Neuronal stem cell (in vitro differentiated cells): ENCODE measurements around the gene MAPKBP1.

Source experiments
- DNase-seq: peaks from one replicate; pipeline ENCODE4 v3.0.0-alpha.2; 2013; ENCODE audit warnings: low spot score
- H2AFZ ChIP-seq: one replicate; pipeline ENCODE4 v1.6.1; 2013; ENCODE audit warnings: mild to moderate bottlenecking, low read length, inconsistent platforms
- H2AK5ac ChIP-seq: 2 replicates; pipeline ENCODE4 v1.6.1; 2013; ENCODE audit warnings: low read depth, mild to moderate bottlenecking, inconsistent platforms, low read length, moderate library complexity, mixed read lengths
- H2BK120ac ChIP-seq: 2 replicates; pipeline ENCODE4 v1.6.1; 2013; ENCODE audit warnings: low read depth, mild to moderate bottlenecking, inconsistent platforms, low read length, moderate library complexity, mixed read lengths
- H2BK12ac ChIP-seq: one replicate; pipeline ENCODE4 v1.6.1; 2013; ENCODE audit warnings: low read length, inconsistent platforms
- H2BK15ac ChIP-seq: 2 replicates; pipeline ENCODE4 v1.6.1; 2013; ENCODE audit warnings: mild to moderate bottlenecking, low read length, inconsistent platforms, mixed read lengths
- H2BK5ac ChIP-seq: one replicate; pipeline ENCODE4 v1.6.1; 2013; ENCODE audit warnings: inconsistent platforms, mild to moderate bottlenecking, low read length, moderate library complexity
- H3K14ac ChIP-seq: one replicate; pipeline ENCODE4 v1.6.1; 2013; ENCODE audit warnings: low read length, inconsistent platforms
- H3K18ac ChIP-seq: 2 replicates; pipeline ENCODE4 v1.6.1; 2013; ENCODE audit warnings: low read length, inconsistent platforms
- H3K23ac ChIP-seq: 2 replicates; pipeline ENCODE4 v1.6.1; 2013; ENCODE audit warnings: low read depth, mild to moderate bottlenecking, mixed read lengths, low read length, inconsistent platforms; ENCODE audit not compliant: poor library complexity
- H3K27ac ChIP-seq: replicated peaks from 3 replicates; pipeline ENCODE4 v1.5.1; 2013; ENCODE audit warnings: low read length, inconsistent platforms
- H3K27me3 ChIP-seq, 3 experiments: 2 replicates each; pipeline ENCODE4 v1.6.1; 2013; ENCODE audit warnings: low read length in 3 of 3, mild to moderate bottlenecking in 2 of 3, inconsistent platforms in 1 of 3, low read depth in 1 of 3, mixed read lengths in 1 of 3, moderate library complexity in 1 of 3; ENCODE audit not compliant: control insufficient read depth in 3 of 3, insufficient read depth in 3 of 3
- H3K36me3 ChIP-seq, 2 donors: replicated peaks in 1 of 2; 2 replicates each; pipeline ENCODE4 v1.6.1; 2013; ENCODE audit warnings: low read length in 2 of 2; ENCODE audit not compliant: control insufficient read depth in 2 of 2, insufficient read depth in 2 of 2
- H3K4ac ChIP-seq: 2 replicates; pipeline ENCODE4 v1.6.1; 2013; ENCODE audit warnings: inconsistent platforms, mild to moderate bottlenecking, low read length, moderate library complexity
- H3K4me1 ChIP-seq, 2 donors: 1 replicate in 1 of 2; 2 replicates in 1 of 2; pipeline ENCODE4 v1.6.1; 2013; ENCODE audit warnings: low read length in 2 of 2, low read depth in 1 of 2; ENCODE audit not compliant: control insufficient read depth in 2 of 2, insufficient read depth in 1 of 2
- H3K4me2 ChIP-seq: one replicate; pipeline ENCODE4 v1.6.1; 2013; ENCODE audit warnings: mild to moderate bottlenecking, low read length, inconsistent platforms; ENCODE audit not compliant: insufficient read depth, poor library complexity, severe bottlenecking
- H3K4me3 ChIP-seq, 2 donors: 2 replicates each; pipeline ENCODE4 v1.5.1; 2013; ENCODE audit warnings: low read length in 2 of 2, mild to moderate bottlenecking in 2 of 2, inconsistent platforms in 1 of 2, moderate library complexity in 1 of 2
- H3K79me1 ChIP-seq: one replicate; pipeline ENCODE4 v1.6.1; 2013; ENCODE audit warnings: low read depth, mild to moderate bottlenecking, inconsistent platforms, low read length, moderate library complexity
- H3K9ac ChIP-seq: one replicate; pipeline ENCODE4 v1.6.1; 2013; ENCODE audit warnings: mild to moderate bottlenecking, low read depth, low read length, inconsistent platforms; ENCODE audit not compliant: poor library complexity
- H3K9me3 ChIP-seq, 2 donors: replicated peaks in 1 of 2; 2 replicates each; pipeline versions ENCODE3 to v1.6.1; 2013; ENCODE audit warnings: low read length in 2 of 2, mild to moderate bottlenecking in 2 of 2, inconsistent platforms in 1 of 2, low read depth in 1 of 2, mixed read lengths in 1 of 2, moderate library complexity in 1 of 2; ENCODE audit not compliant: control insufficient read depth in 2 of 2, insufficient read depth in 1 of 2
- H4K8ac ChIP-seq: one replicate; pipeline ENCODE4 v1.6.1; 2013; ENCODE audit warnings: low read depth, mild to moderate bottlenecking, inconsistent platforms, low read length, moderate library complexity
- H4K91ac ChIP-seq: one replicate; pipeline ENCODE4 v1.6.1; 2013; ENCODE audit warnings: low read length, low read depth, mild to moderate bottlenecking, inconsistent platforms; ENCODE audit not compliant: poor library complexity
- WGBS, 2 donors: extraction: QIAGEN DNeasy Blood & Tissue Kit; methylation state at CpG; one replicate each; pipeline ENCODE4 v1.1.7; 2013; ENCODE audit warnings: missing lambda C conversion rate in 2 of 2, mixed read lengths in 1 of 2; ENCODE audit not compliant: insufficient read length in 2 of 2, insufficient replicate concordance in 1 of 2; ENCODE audit errors: extremely low coverage in 2 of 2; 5-methylcytosine and 5-hydroxymethylcytosine counted together

The MAPKBP1 gene

DNA sequence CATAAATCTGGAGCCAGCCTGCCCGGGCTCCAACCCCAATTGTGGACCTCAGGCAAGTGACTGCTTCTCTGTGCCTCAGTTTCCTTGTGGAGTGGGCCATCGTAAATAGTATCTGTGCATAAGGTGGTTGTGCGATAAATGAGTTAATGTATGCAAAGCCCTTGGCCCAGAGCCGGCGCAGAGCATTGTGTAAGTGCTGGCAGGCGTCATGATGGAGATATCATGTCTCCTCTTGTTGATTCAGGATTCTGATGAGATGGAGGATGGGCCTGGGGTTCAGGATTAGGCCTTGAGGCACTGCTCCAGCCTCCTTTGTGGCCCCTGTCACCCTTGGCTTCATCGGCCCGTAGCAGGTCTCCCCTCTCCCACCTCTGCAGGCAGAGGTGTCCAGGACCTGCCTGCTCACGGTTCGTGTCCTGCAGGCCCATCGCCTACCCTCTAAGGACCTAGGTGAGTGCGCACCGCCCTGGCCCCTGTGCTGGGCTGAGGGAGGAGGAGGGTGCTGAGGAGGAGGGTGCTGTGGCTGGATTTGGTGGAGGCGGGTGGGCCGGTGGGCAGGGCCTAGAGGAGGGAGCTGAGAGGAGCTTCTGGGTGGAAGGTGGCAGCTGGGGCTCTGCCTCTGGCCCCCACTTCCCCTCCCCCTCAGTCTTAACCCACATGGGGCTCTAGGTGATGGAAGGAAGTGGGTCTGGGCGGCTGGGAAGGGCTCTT, 65.7 kb downstream of the MAPKBP1 start:
- no peak overlapping the region for H4K8ac ChIP-seq
- peak overlapping the region in 1 of 2 donors; percentile 29 for H3K4me3 ChIP-seq
- no peaks in the 10 kb centered on the region for H3K9me3 ChIP-seq
- no peak overlapping the region for H2AK5ac ChIP-seq
- no CpG with 5 or more reads among the region's 16 CpGs for WGBS, 2 donors
- DNase-seq: no peak
- H3K9ac ChIP-seq: peak overlapping the region; percentile 84
- H3K18ac ChIP-seq: peak overlapping the region; percentile 83
- peaks cover 7% of the 10 kb centered on the region for H3K79me1 ChIP-seq
- no peak overlapping the region for H3K4ac ChIP-seq
- H2BK12ac ChIP-seq: no peak overlapping the region
- no peak overlapping the region for H3K4me2 ChIP-seq
- peak overlapping the region; percentile 71 for H3K14ac ChIP-seq
- peak overlapping the region; percentile 75 for H3K23ac ChIP-seq
- H2BK120ac ChIP-seq: no peak overlapping the region
- H3K27me3 ChIP-seq: no peaks in the 10 kb centered on the region
- H3K27ac ChIP-seq: no peak overlapping the region
- H3K4me1 ChIP-seq: no peaks in the 10 kb centered on the region
- H2BK5ac ChIP-seq: peak overlapping the region; percentile 42
- H2BK15ac ChIP-seq: no peak overlapping the region
- H4K91ac ChIP-seq: no peak overlapping the region
- H2AFZ ChIP-seq: no peak overlapping the region
- peaks cover 12 to 28% of the 10 kb centered on the region in 2 donors for H3K36me3 ChIP-seq

DNA sequence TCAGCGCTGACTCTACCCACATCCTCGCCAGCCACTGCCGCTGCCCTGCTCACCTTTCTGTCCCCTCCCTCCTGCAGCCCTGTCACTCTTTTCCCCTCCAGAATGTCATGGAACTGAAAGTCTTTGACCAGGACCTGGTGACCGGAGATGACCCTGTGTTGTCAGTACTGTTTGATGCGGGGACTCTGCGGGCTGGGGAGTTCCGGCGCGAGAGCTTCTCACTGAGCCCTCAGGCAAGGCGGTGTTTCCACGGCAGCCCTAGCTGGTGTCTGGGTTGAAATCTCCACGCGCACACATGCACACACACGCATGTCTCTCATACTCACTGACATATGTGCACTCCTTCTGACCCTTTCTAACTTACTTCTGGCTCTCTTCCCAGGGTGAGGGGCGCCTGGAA, 66.4 kb downstream of the MAPKBP1 start:
- H2AK5ac ChIP-seq: no peak overlapping the region
- no peak overlapping the region for H3K4me2 ChIP-seq
- H3K79me1 ChIP-seq: peaks cover 7% of the 10 kb centered on the region
- no peak overlapping the region for H3K4ac ChIP-seq
- no peaks in the 10 kb centered on the region for H3K27me3 ChIP-seq
- no peak overlapping the region for H2BK12ac ChIP-seq
- peaks cover 13 to 35% of the 10 kb centered on the region in 2 donors for H3K36me3 ChIP-seq
- H3K4me1 ChIP-seq: no peaks in the 10 kb centered on the region
- no peak overlapping the region for H2BK15ac ChIP-seq
- H3K18ac ChIP-seq: peak overlapping the region; percentile 6
- H2BK5ac ChIP-seq: peak overlapping the region; percentile 42
- H3K27ac ChIP-seq: no peak overlapping the region
- no peak for DNase-seq
- no peak overlapping the region for H4K91ac ChIP-seq
- no peaks in the 10 kb centered on the region for H3K9me3 ChIP-seq
- H3K9ac ChIP-seq: no peak overlapping the region
- H2AFZ ChIP-seq: no peak overlapping the region
- H3K23ac ChIP-seq: peak overlapping the region; percentile 75
- no peak overlapping the region for H4K8ac ChIP-seq
- no peak overlapping the region for H2BK120ac ChIP-seq
- no CpG with 5 or more reads among the region's 15 CpGs for WGBS, 2 donors
- no peak overlapping the region for H3K14ac ChIP-seq
- no peak overlapping the region for H3K4me3 ChIP-seq

DNA sequence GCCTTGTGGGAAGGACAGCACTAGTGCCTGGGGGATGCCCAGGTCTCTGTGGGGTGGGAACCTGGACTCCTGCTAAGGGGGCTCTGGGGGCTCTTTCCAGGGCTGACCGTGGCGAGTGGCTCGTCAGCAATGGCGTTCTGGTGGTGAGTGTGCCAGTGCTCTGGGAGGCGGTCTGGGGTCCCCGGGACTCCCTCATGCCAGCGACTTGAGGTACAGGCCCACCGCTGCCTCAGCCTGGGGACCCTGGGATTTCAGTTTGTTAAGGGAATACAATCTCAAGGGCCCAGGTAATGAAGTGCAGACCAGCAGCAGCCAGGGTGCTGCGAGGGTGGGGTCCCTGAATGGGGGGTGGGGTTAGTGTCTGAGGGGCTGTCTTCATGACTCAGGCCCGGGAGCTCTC, 66.8 kb downstream of the MAPKBP1 start:
- Histone ChIP-seq H2BK5ac (peak overlapping the region; percentile 42), H4K91ac (no peak overlapping the region), H3K9ac (peak overlapping the region; percentile 60), H3K23ac (no peak overlapping the region), H3K9me3 (no peaks in the 10 kb centered on the region), H3K36me3 (peaks cover 13 to 35% of the 10 kb centered on the region in 2 donors), H4K8ac (no peak overlapping the region), H3K4me3 (no peak overlapping the region), H2AK5ac (no peak overlapping the region), H2AFZ (no peak overlapping the region), H3K27ac (no peak overlapping the region), H3K27me3 (no peaks in the 10 kb centered on the region), H2BK15ac (no peak overlapping the region), H3K18ac (peak overlapping the region; percentile 6), H3K4me1 (no peaks in the 10 kb centered on the region), H3K4me2 (no peak overlapping the region), H3K14ac (no peak overlapping the region), H2BK12ac (no peak overlapping the region), H2BK120ac (no peak overlapping the region), H3K79me1 (peaks cover 7% of the 10 kb centered on the region), H3K4ac (no peak overlapping the region)
- WGBS, 2 donors: no CpG with 5 or more reads among the region's 10 CpGs
- DNase-seq: no peak

DNA sequence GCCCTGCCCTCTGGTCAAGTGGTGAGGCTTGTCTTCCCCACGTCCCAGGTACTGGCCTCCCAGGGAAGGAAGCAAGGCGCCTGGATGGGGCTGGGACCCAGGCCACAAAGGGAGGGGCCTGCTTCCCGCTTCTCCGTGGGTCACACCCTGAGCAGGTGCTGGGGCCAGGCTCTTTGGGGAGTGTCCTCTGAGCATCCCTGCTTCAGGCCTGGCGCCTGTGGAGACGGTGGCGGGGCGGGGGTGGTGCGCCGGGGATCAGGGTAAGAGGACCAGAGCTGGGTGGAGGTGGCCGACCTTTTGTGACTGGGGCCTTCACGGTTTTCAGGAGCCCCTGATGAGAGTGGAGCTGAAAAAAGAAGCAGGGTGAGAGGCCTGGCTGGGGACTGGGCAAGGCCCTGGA, 67.9 kb downstream of the MAPKBP1 start:
- Histone ChIP-seq H3K18ac (peak overlapping the region; percentile 76), H2BK12ac (no peak overlapping the region), H3K79me1 (peaks cover 7% of the 10 kb centered on the region), H3K9ac (no peak overlapping the region), H3K14ac (no peak overlapping the region), H4K8ac (no peak overlapping the region), H3K4me1 (no peaks in the 10 kb centered on the region), H3K4me3 (no peak overlapping the region), H2BK5ac (no peak overlapping the region), H3K9me3 (no peaks in the 10 kb centered on the region), H2BK15ac (no peak overlapping the region), H3K23ac (no peak overlapping the region), H4K91ac (no peak overlapping the region), H3K4me2 (no peak overlapping the region), H2AK5ac (no peak overlapping the region), H3K36me3 (peaks cover 16 to 40% of the 10 kb centered on the region in 2 donors), H2AFZ (no peak overlapping the region), H3K27ac (no peak overlapping the region), H3K4ac (no peak overlapping the region), H2BK120ac (no peak overlapping the region), H3K27me3 (no peaks in the 10 kb centered on the region)
- no peak for DNase-seq
- no CpG with 5 or more reads among the region's 12 CpGs for WGBS, 2 donors
